Neuronal stem cell (in vitro differentiated cells): ENCODE results near the gene SPOPL.

Experiments used
- DNase-seq: peaks from one replicate; pipeline ENCODE4 v3.0.0-alpha.2; 2013; ENCODE audit warnings: low spot score
- H2AFZ ChIP-seq: one replicate; pipeline ENCODE4 v1.6.1; 2013; ENCODE audit warnings: mild to moderate bottlenecking, low read length, inconsistent platforms
- H2AK5ac ChIP-seq: 2 replicates; pipeline ENCODE4 v1.6.1; 2013; ENCODE audit warnings: low read depth, mild to moderate bottlenecking, inconsistent platforms, low read length, moderate library complexity, mixed read lengths
- H2BK120ac ChIP-seq: 2 replicates; pipeline ENCODE4 v1.6.1; 2013; ENCODE audit warnings: low read depth, mild to moderate bottlenecking, inconsistent platforms, low read length, moderate library complexity, mixed read lengths
- H2BK12ac ChIP-seq: one replicate; pipeline ENCODE4 v1.6.1; 2013; ENCODE audit warnings: low read length, inconsistent platforms
- H2BK15ac ChIP-seq: 2 replicates; pipeline ENCODE4 v1.6.1; 2013; ENCODE audit warnings: mild to moderate bottlenecking, low read length, inconsistent platforms, mixed read lengths
- H2BK5ac ChIP-seq: one replicate; pipeline ENCODE4 v1.6.1; 2013; ENCODE audit warnings: inconsistent platforms, mild to moderate bottlenecking, low read length, moderate library complexity
- H3K14ac ChIP-seq: one replicate; pipeline ENCODE4 v1.6.1; 2013; ENCODE audit warnings: low read length, inconsistent platforms
- H3K18ac ChIP-seq: 2 replicates; pipeline ENCODE4 v1.6.1; 2013; ENCODE audit warnings: low read length, inconsistent platforms
- H3K23ac ChIP-seq: 2 replicates; pipeline ENCODE4 v1.6.1; 2013; ENCODE audit warnings: low read depth, mild to moderate bottlenecking, mixed read lengths, low read length, inconsistent platforms; ENCODE audit not compliant: poor library complexity
- H3K27ac ChIP-seq: replicated peaks from 3 replicates; pipeline ENCODE4 v1.5.1; 2013; ENCODE audit warnings: low read length, inconsistent platforms
- H3K27me3 ChIP-seq, 3 experiments: 2 replicates each; pipeline ENCODE4 v1.6.1; 2013; ENCODE audit warnings: low read length in 3 of 3, mild to moderate bottlenecking in 2 of 3, inconsistent platforms in 1 of 3, low read depth in 1 of 3, mixed read lengths in 1 of 3, moderate library complexity in 1 of 3; ENCODE audit not compliant: control insufficient read depth in 3 of 3, insufficient read depth in 3 of 3
- H3K36me3 ChIP-seq, 2 donors: replicated peaks in 1 of 2; 2 replicates each; pipeline ENCODE4 v1.6.1; 2013; ENCODE audit warnings: low read length in 2 of 2; ENCODE audit not compliant: control insufficient read depth in 2 of 2, insufficient read depth in 2 of 2
- H3K4ac ChIP-seq: 2 replicates; pipeline ENCODE4 v1.6.1; 2013; ENCODE audit warnings: inconsistent platforms, mild to moderate bottlenecking, low read length, moderate library complexity
- H3K4me1 ChIP-seq, 2 donors: 1 replicate in 1 of 2; 2 replicates in 1 of 2; pipeline ENCODE4 v1.6.1; 2013; ENCODE audit warnings: low read length in 2 of 2, low read depth in 1 of 2; ENCODE audit not compliant: control insufficient read depth in 2 of 2, insufficient read depth in 1 of 2
- H3K4me2 ChIP-seq: one replicate; pipeline ENCODE4 v1.6.1; 2013; ENCODE audit warnings: mild to moderate bottlenecking, low read length, inconsistent platforms; ENCODE audit not compliant: insufficient read depth, poor library complexity, severe bottlenecking
- H3K4me3 ChIP-seq, 2 donors: 2 replicates each; pipeline ENCODE4 v1.5.1; 2013; ENCODE audit warnings: low read length in 2 of 2, mild to moderate bottlenecking in 2 of 2, inconsistent platforms in 1 of 2, moderate library complexity in 1 of 2
- H3K79me1 ChIP-seq: one replicate; pipeline ENCODE4 v1.6.1; 2013; ENCODE audit warnings: low read depth, mild to moderate bottlenecking, inconsistent platforms, low read length, moderate library complexity
- H3K9ac ChIP-seq: one replicate; pipeline ENCODE4 v1.6.1; 2013; ENCODE audit warnings: mild to moderate bottlenecking, low read depth, low read length, inconsistent platforms; ENCODE audit not compliant: poor library complexity
- H3K9me3 ChIP-seq, 2 donors: replicated peaks in 1 of 2; 2 replicates each; pipeline versions ENCODE3 to v1.6.1; 2013; ENCODE audit warnings: low read length in 2 of 2, mild to moderate bottlenecking in 2 of 2, inconsistent platforms in 1 of 2, low read depth in 1 of 2, mixed read lengths in 1 of 2, moderate library complexity in 1 of 2; ENCODE audit not compliant: control insufficient read depth in 2 of 2, insufficient read depth in 1 of 2
- H4K8ac ChIP-seq: one replicate; pipeline ENCODE4 v1.6.1; 2013; ENCODE audit warnings: low read depth, mild to moderate bottlenecking, inconsistent platforms, low read length, moderate library complexity
- H4K91ac ChIP-seq: one replicate; pipeline ENCODE4 v1.6.1; 2013; ENCODE audit warnings: low read length, low read depth, mild to moderate bottlenecking, inconsistent platforms; ENCODE audit not compliant: poor library complexity
- WGBS, 2 donors: extraction: QIAGEN DNeasy Blood & Tissue Kit; methylation state at CpG; one replicate each; pipeline ENCODE4 v1.1.7; 2013; ENCODE audit warnings: missing lambda C conversion rate in 2 of 2, mixed read lengths in 1 of 2; ENCODE audit not compliant: insufficient read length in 2 of 2, insufficient replicate concordance in 1 of 2; ENCODE audit errors: extremely low coverage in 2 of 2; 5-methylcytosine and 5-hydroxymethylcytosine counted together

Gene SPOPL

DNA sequence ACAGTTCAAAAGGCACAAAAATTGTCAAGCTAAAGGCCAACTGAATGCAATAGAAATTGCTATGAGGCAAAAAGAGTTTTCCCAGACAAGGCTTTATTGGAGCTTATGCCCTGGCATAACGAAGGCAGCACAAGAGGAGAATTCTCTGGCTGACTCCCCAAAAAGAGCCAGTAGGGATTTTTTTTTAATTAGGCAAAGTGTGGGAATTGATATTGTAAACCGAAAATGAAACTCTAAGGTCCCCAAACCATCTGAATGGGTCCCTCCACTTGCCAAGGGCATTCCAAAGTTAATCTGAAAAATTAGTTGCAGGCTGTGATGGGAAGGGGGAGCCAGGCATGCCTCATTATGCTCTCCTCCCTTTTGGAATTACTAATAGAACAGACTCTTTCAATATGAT is 118.9 kb downstream of the SPOPL start:
- WGBS, 2 donors, result no CpG with 5 or more reads among the region's 2 CpGs
- Histone ChIP-seq H3K14ac (no peak overlapping the region), H2AK5ac (no peak overlapping the region), H3K9ac (no peak overlapping the region), H3K4me3 (no peak overlapping the region), H3K27me3 (peaks cover 0 to 8% (median 0%) of the 10 kb centered on the region in 3 experiments), H3K4ac (no peak overlapping the region), H2BK120ac (no peak overlapping the region), H4K8ac (no peak overlapping the region), H2BK5ac (no peak overlapping the region), H3K4me1 (peaks cover 0 to 8% of the 10 kb centered on the region in 2 donors), H3K9me3 (no peaks in the 10 kb centered on the region), H3K23ac (no peak overlapping the region), H3K27ac (no peak overlapping the region), H2BK12ac (no peak overlapping the region), H3K36me3 (no peaks in the 10 kb centered on the region), H4K91ac (no peak overlapping the region), H3K4me2 (no peak overlapping the region), H3K79me1 (no peaks in the 10 kb centered on the region), H2AFZ (no peak overlapping the region), H2BK15ac (no peak overlapping the region), H3K18ac (no peak overlapping the region)
- DNase-seq, result no peak

DNA sequence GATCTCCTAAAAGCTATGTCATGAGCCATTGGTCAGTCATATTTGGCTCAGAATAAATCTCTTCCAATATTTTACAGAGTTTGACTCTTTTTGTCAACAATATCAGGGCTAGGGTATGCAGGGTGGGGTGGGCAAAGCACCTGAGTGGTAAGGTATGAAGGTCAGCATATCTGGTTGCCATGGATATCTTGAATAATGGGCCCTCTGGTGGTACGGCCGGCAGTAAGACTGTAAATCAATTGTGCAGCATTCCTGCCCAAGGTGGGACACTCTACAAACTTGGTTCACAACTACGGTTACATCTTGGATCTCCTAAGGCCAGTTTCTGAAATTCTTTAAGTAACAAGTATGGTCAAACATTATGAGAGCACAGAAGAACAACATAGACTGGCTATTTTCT is 119.6 kb downstream of the SPOPL start:
- Histone ChIP-seq H2BK120ac (no peak overlapping the region), H2BK15ac (no peak overlapping the region), H3K79me1 (no peaks in the 10 kb centered on the region), H2BK5ac (no peak overlapping the region), H3K18ac (no peak overlapping the region), H3K23ac (no peak overlapping the region), H2BK12ac (no peak overlapping the region), H3K4me1 (peaks cover 0 to 14% of the 10 kb centered on the region in 2 donors), H2AFZ (no peak overlapping the region), H3K9me3 (no peaks in the 10 kb centered on the region), H3K9ac (no peak overlapping the region), H4K91ac (no peak overlapping the region), H4K8ac (no peak overlapping the region), H3K14ac (no peak overlapping the region), H3K4ac (no peak overlapping the region), H3K4me3 (no peak overlapping the region), H3K4me2 (no peak overlapping the region), H3K27me3 (peaks cover 0 to 8% (median 0%) of the 10 kb centered on the region in 3 experiments), H3K36me3 (no peaks in the 10 kb centered on the region), H3K27ac (no peak overlapping the region), H2AK5ac (no peak overlapping the region)
- no peak for DNase-seq
- WGBS, 2 donors, result no CpG with 5 or more reads among the region's 3 CpGs

DNA sequence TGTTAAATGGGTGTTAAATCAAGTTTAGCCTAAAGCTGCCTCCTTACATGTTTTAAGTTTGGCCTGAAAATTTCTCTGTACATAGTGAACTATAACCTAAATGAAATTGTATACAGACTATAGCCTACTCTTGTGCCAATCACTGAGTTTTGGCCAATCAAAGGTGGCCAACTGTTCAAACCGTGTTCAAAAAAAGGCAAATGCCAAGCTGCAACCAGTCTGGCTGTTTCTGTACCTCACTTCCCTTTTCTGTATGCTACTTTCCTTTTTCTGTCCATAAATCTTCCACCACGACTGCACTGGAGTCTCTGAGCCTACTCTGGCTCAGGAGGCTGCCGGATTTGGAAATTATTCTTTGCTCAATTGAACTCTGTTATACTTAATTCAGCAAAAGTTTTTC is 121.0 kb downstream of the SPOPL start:
- Histone ChIP-seq H4K8ac (no peak overlapping the region), H3K4me2 (no peak overlapping the region), H3K36me3 (no peaks in the 10 kb centered on the region), H3K18ac (no peak overlapping the region), H2BK15ac (no peak overlapping the region), H2BK5ac (no peak overlapping the region), H2AFZ (no peak overlapping the region), H3K23ac (no peak overlapping the region), H2BK120ac (no peak overlapping the region), H3K79me1 (no peaks in the 10 kb centered on the region), H3K9me3 (no peaks in the 10 kb centered on the region), H4K91ac (no peak overlapping the region), H3K27ac (no peak overlapping the region), H2AK5ac (no peak overlapping the region), H2BK12ac (no peak overlapping the region), H3K4me1 (peaks cover 0 to 16% of the 10 kb centered on the region in 2 donors), H3K4me3 (no peak overlapping the region), H3K9ac (no peak overlapping the region), H3K4ac (no peak overlapping the region), H3K27me3 (peaks cover 0 to 5% (median 0%) of the 10 kb centered on the region in 3 experiments), H3K14ac (no peak overlapping the region)
- WGBS, 2 donors, result no CpG with 5 or more reads among the region's 3 CpGs
- DNase-seq, result no peak
